Osteoblast (primary cell): ENCODE measurements around the gene OR52B4. TPM values are rescaled to one million over a fixed set of nuclear protein-coding genes. Genes with fewer than 3 reads are reported as not detected.

Experiments
- total RNA-seq: library from RNA; depleted of rRNA; stranded (reverse); fragments of >200 nt; gene quantifications from 2 replicates; pipeline ENCODE4 v1.2.3, GENCODE V29; 2012

Gene OR52B4
- total RNA-seq, 1 donor = not detected

Other genes with a start within 250 kb of the OR52B4 start
- 15.6 and 15.9 TPM in 2 replicates for gene TRIM21, start 25.3 kb upstream of the OR52B4 start, total RNA-seq
- not detected in 2 replicates for gene OR52K2, start 80.9 kb upstream of the OR52B4 start, total RNA-seq
- gene OR52K1, start 114.3 kb upstream of the OR52B4 start, total RNA-seq = not detected in 2 replicates
- not detected in 2 replicates for gene OR52M1, start 176.8 kb upstream of the OR52B4 start, total RNA-seq
- not detected in 2 replicates for gene OR52I2, start 213.4 kb upstream of the OR52B4 start, total RNA-seq
- gene OR52I1, start 225.7 kb upstream of the OR52B4 start, total RNA-seq = not detected in 2 replicates
- gene TRIM68, start 239.8 kb upstream of the OR52B4 start, total RNA-seq = 13.6 and 17.7 TPM in 2 replicates